ENCODE data around the gene KIF19.

DNA sequence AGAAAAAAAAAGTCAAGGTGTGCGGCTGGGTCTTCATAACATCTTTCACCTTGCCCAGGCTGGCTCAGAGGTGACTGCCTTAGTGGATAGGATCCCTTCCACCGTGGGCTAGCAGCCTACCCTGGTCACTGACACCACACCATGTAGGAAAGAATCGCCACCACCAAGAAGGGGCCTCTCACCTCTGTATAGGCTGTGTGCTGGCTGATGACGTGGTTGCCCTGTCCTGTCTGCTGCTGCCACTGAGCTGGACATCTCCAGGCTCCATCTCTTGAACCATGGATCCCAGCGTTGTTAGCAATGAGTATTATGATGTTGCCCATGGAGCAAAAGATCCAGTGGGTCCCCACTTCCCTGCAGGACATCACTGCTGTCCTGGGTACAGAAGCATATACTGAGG, 41.2 kb downstream of the KIF19 start, which contains the start of gene GPR142:
- TF ChIP-seq MYC (IDR thresholded peaks at IDR 0.05; ENCODE audit: low read depth, low read length) (no peak), POLR2A (IDR thresholded peaks at IDR 0.05; ENCODE audit: extremely low read depth, insufficient read length) (no peak)
